ENCODE results near the gene GRIN2A. TPM values are rescaled to one million over a fixed set of nuclear protein-coding genes. Genes with fewer than 3 reads are reported as not detected.

GRIN2A gene
- total and polyA plus RNA-seq, 2 of the 13 experiments (the other 11 are each of a cell fraction or from before 2014, with no cell fraction given) = not detected

DNA sequence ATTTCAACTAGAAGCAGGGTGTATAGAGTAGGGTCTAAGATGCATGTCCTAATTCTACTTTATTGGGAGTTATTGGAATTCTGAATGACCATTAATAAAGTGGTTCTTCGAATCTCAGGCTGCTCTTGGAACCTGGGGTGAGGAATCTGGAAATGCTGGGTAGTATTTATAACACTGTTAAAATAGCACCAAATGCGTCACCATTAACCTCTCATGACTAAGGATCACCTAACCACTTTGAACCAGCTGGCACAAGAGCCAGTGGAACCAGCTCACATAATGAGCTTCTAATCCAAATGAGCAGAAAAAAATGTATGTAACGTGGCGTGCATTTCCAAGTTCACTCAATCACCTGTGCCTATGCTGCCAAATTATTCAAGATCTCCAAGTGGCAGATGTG, 281.7 kb downstream of the GRIN2A start:
- no peaks in the 10 kb centered on the region for H3K36me3 ChIP-seq (replicated peaks in 1 of 2; ENCODE audit: control insufficient read depth in 1 of 2, insufficient read depth in 2 of 2, low read length in 2 of 2)
- no peak overlapping the region for H3K9ac ChIP-seq (ENCODE audit: insufficient read depth, low read depth, low read length)
- no peak for DNase-seq (ENCODE audit: low spot score)
- H2AFZ ChIP-seq (ENCODE audit: low read length) = no peak overlapping the region
- H3K79me2 ChIP-seq (ENCODE audit: insufficient read depth, low read length) = no peaks in the 10 kb centered on the region
- no peak for ATAC-seq
- no peaks in the 10 kb centered on the region for H3K9me3 ChIP-seq (ENCODE audit: low read length)
- H3K4me1 ChIP-seq (ENCODE audit: insufficient read depth, low read length) = no peaks in the 10 kb centered on the region
- H3K4me3 ChIP-seq (replicated peaks in 1 of 3; ENCODE audit: insufficient read depth in 1 of 3, low read depth in 2 of 3, low read length in 3 of 3) = no peak overlapping the region
- FAIRE-seq = no peak
- no peak overlapping the region for H3K27ac ChIP-seq (ENCODE audit: extremely low read length, insufficient read depth, low read length)
- H4K20me1 ChIP-seq (ENCODE audit: insufficient read depth, low read length) = no peaks in the 10 kb centered on the region
- intact Hi-C loops (cut with micrococcal nuclease; ENCODE audit: unreplicated experiment) (no loop called here), in situ Hi-C loops (cut with HindIII; ENCODE audit: extremely low pct_ligation_motif_present, low pct_unique_long_range_greater_than_20kb) (no loop called here)
- ChIA-PET CTCF (ENCODE audit: low intra/inter-chr PET ratio, low total read pairs) (no interaction called here), POLR2A (no interaction called here)
- H3K4me2 ChIP-seq (ENCODE audit: low read depth, low read length) = no peak overlapping the region
- TF ChIP-seq ISL2 (CRISPR knock-in tag; IDR thresholded peaks at IDR 0.05) (no peak), TCF7L2 (IDR thresholded peaks at IDR 0.05; ENCODE audit: low read depth, low read length) (no peak), NCOA2 (CRISPR knock-in tag; IDR thresholded peaks at IDR 0.05) (no peak), ZNF354B (CRISPR knock-in tag; IDR thresholded peaks at IDR 0.05) (no peak), MEIS1 (CRISPR knock-in tag; IDR thresholded peaks at IDR 0.05; ENCODE audit: borderline replicate concordance) (no peak), ZNF883 (CRISPR knock-in tag; IDR thresholded peaks at IDR 0.05; ENCODE audit: not compliant biosample characterization) (no peak), ZBTB3 (CRISPR knock-in tag; IDR thresholded peaks at IDR 0.05; ENCODE audit: borderline replicate concordance, low read depth) (no peak)
- WGBS (ENCODE audit: low lambda C conversion rate) = 11% methylated on average over 4 of the region's 4 CpGs
- no TSS peak for BruUV-seq (replicated peaks)
- peaks cover 0 to 9% of the 10 kb centered on the region in 2 experiments; a peak in 1 of 5 replicates for H3K27me3 ChIP-seq (ENCODE audit: control insufficient read depth in 1 of 2, insufficient read depth in 2 of 2, low read length in 2 of 2)

DNA sequence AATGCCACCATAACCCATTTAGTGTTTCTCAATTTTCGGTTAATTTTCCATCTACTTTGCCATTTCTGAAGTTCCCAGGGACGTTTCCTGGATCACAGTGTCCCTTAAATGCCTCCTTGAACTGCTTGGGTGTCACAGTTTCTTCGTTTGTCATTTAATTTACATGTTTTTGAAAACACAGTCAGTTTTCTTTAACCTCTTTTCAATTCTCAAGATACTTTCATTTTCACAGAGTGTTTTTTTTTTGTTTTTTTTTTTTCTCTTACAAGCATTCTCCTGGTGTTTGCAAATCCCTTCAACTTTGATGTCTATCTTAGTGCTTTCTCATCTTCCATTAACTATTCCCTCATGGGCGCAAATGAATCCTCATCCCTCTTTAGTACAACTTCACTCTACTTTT, 283.7 kb downstream of the GRIN2A start:
- in situ Hi-C loops (cut with HindIII; ENCODE audit: extremely low pct_ligation_motif_present, low pct_unique_long_range_greater_than_20kb) = no loop called here
- Histone ChIP-seq H3K27ac (ENCODE audit: extremely low read length, insufficient read depth, low read length) (no peak overlapping the region), H3K9ac (ENCODE audit: insufficient read depth, low read depth, low read length) (no peak overlapping the region), H4K20me1 (ENCODE audit: insufficient read depth, low read length) (no peaks in the 10 kb centered on the region), H3K27me3 (ENCODE audit: control insufficient read depth in 1 of 2, insufficient read depth in 2 of 2, low read length in 2 of 2) (peaks cover 0 to 9% of the 10 kb centered on the region in 2 experiments; a peak in 2 of 5 replicates), H3K4me2 (ENCODE audit: low read depth, low read length) (no peak overlapping the region), H3K4me1 (ENCODE audit: insufficient read depth, low read length) (no peaks in the 10 kb centered on the region), H3K36me3 (replicated peaks in 1 of 2; ENCODE audit: control insufficient read depth in 1 of 2, insufficient read depth in 2 of 2, low read length in 2 of 2) (no peaks in the 10 kb centered on the region), H3K4me3 (replicated peaks in 1 of 3; ENCODE audit: insufficient read depth in 1 of 3, low read depth in 2 of 3, low read length in 3 of 3) (no peak overlapping the region), H3K79me2 (ENCODE audit: insufficient read depth, low read length) (no peaks in the 10 kb centered on the region), H3K9me3 (ENCODE audit: low read length) (no peaks in the 10 kb centered on the region), H2AFZ (ENCODE audit: low read length) (no peak overlapping the region)
- FAIRE-seq (no peak), ATAC-seq (no peak), DNase-seq (ENCODE audit: low spot score) (no peak)
- ChIA-PET POLR2A (no interaction called here), CTCF (ENCODE audit: low intra/inter-chr PET ratio, low total read pairs) (no interaction called here)
- no TSS peak for BruUV-seq (replicated peaks)
- 23% methylated on average over 4 of the region's 4 CpGs for WGBS (ENCODE audit: low lambda C conversion rate)
- intact Hi-C loops (cut with micrococcal nuclease; ENCODE audit: unreplicated experiment) = no loop called here
- no peak for TF ChIP-seq BORCS8-MEF2B (CRISPR knock-in tag; IDR thresholded peaks at IDR 0.05)
- TF ChIP-seq, protein P1, sequence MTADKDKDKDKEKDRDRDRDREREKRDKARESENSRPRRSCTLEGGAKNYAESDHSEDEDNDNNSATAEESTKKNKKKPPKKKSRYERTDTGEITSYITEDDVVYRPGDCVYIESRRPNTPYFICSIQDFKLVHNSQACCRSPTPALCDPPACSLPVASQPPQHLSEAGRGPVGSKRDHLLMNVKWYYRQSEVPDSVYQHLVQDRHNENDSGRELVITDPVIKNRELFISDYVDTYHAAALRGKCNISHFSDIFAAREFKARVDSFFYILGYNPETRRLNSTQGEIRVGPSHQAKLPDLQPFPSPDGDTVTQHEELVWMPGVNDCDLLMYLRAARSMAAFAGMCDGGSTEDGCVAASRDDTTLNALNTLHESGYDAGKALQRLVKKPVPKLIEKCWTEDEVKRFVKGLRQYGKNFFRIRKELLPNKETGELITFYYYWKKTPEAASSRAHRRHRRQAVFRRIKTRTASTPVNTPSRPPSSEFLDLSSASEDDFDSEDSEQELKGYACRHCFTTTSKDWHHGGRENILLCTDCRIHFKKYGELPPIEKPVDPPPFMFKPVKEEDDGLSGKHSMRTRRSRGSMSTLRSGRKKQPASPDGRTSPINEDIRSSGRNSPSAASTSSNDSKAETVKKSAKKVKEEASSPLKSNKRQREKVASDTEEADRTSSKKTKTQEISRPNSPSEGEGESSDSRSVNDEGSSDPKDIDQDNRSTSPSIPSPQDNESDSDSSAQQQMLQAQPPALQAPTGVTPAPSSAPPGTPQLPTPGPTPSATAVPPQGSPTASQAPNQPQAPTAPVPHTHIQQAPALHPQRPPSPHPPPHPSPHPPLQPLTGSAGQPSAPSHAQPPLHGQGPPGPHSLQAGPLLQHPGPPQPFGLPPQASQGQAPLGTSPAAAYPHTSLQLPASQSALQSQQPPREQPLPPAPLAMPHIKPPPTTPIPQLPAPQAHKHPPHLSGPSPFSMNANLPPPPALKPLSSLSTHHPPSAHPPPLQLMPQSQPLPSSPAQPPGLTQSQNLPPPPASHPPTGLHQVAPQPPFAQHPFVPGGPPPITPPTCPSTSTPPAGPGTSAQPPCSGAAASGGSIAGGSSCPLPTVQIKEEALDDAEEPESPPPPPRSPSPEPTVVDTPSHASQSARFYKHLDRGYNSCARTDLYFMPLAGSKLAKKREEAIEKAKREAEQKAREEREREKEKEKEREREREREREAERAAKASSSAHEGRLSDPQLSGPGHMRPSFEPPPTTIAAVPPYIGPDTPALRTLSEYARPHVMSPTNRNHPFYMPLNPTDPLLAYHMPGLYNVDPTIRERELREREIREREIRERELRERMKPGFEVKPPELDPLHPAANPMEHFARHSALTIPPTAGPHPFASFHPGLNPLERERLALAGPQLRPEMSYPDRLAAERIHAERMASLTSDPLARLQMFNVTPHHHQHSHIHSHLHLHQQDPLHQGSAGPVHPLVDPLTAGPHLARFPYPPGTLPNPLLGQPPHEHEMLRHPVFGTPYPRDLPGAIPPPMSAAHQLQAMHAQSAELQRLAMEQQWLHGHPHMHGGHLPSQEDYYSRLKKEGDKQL (CRISPR knock-in tag; IDR thresholded peaks at IDR 0.05; ENCODE audit: low read depth) = no peak
- TF ChIP-seq, protein P2, sequence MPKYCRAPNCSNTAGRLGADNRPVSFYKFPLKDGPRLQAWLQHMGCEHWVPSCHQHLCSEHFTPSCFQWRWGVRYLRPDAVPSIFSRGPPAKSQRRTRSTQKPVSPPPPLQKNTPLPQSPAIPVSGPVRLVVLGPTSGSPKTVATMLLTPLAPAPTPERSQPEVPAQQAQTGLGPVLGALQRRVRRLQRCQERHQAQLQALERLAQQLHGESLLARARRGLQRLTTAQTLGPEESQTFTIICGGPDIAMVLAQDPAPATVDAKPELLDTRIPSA (CRISPR knock-in tag; IDR thresholded peaks at IDR 0.05; ENCODE audit: borderline replicate concordance) = no peak
- TF ChIP-seq ZNF761 (CRISPR knock-in tag; conservative IDR thresholded peaks at IDR 0.05) = no peak
- no peak for TF ChIP-seq NFYC (CRISPR knock-in tag; IDR thresholded peaks at IDR 0.05)
- TF ChIP-seq ZNF562 (CRISPR knock-in tag; IDR thresholded peaks at IDR 0.05; ENCODE audit: borderline replicate concordance) = no peak
- no peak for TF ChIP-seq ZNF788 (CRISPR knock-in tag; IDR thresholded peaks at IDR 0.05; ENCODE audit: borderline replicate concordance)
- TF ChIP-seq ZNF10 (CRISPR knock-in tag; IDR thresholded peaks at IDR 0.05; ENCODE audit: borderline replicate concordance, low read depth) = no peak

Measured in HepG2 (cell line).